Rectal smooth muscle tissue (tissue), 1 donor: ENCODE data around the gene CNKSR2.

Source experiments
- H3K27ac ChIP-seq: one replicate; pipeline ENCODE4 v1.7.0; 2013; ENCODE audit warnings: low read depth, low read length, inconsistent platforms
- H3K27me3 ChIP-seq: one replicate; pipeline ENCODE4 v1.7.0; 2013; ENCODE audit warnings: low read length; ENCODE audit not compliant: control insufficient read depth, insufficient read depth
- H3K36me3 ChIP-seq: one replicate; pipeline ENCODE4 v1.7.0; 2013; ENCODE audit warnings: low read length; ENCODE audit not compliant: control insufficient read depth, insufficient read depth
- H3K4me1 ChIP-seq: one replicate; pipeline ENCODE4 v1.7.0; 2013; ENCODE audit warnings: low read length; ENCODE audit not compliant: control insufficient read depth, insufficient read depth
- H3K4me3 ChIP-seq: one replicate; pipeline ENCODE4 v1.7.0; 2013; ENCODE audit warnings: low read length
- H3K9ac ChIP-seq: one replicate; pipeline ENCODE4 v1.7.0; 2013; ENCODE audit warnings: low read length

CNKSR2 gene

GRCh38 chrX:21384178-21384577 lies 10.0 kb downstream of the CNKSR2 start:
- Histone ChIP-seq H3K27me3 (no peaks in the 10 kb centered on the region), H3K27ac (no peak overlapping the region), H3K4me3 (no peak overlapping the region), H3K36me3 (no peaks in the 10 kb centered on the region), H3K4me1 (no peaks in the 10 kb centered on the region), H3K9ac (no peak overlapping the region)

- no peaks in the 10 kb centered on the region for H3K4me1 ChIP-seq
- no peak overlapping the region for H3K27ac ChIP-seq
- no peak overlapping the region for H3K4me3 ChIP-seq
- H3K27me3 ChIP-seq: no peaks in the 10 kb centered on the region
- no peak overlapping the region for H3K9ac ChIP-seq
- no peaks in the 10 kb centered on the region for H3K36me3 ChIP-seq
Measured at GRCh38 chrX:21394792-21395191, 20.6 kb downstream of the CNKSR2 start.

- H3K4me1 ChIP-seq: no peaks in the 10 kb centered on the region
- no peak overlapping the region for H3K4me3 ChIP-seq
- no peak overlapping the region for H3K9ac ChIP-seq
- H3K27ac ChIP-seq: no peak overlapping the region
- H3K27me3 ChIP-seq: no peaks in the 10 kb centered on the region
- no peaks in the 10 kb centered on the region for H3K36me3 ChIP-seq
Measured at GRCh38 chrX:21398426-21398825, 24.2 kb downstream of the CNKSR2 start.

- Histone ChIP-seq H3K9ac (no peak overlapping the region), H3K27me3 (no peaks in the 10 kb centered on the region), H3K27ac (no peak overlapping the region), H3K4me1 (no peaks in the 10 kb centered on the region), H3K36me3 (no peaks in the 10 kb centered on the region), H3K4me3 (no peak overlapping the region)
Measured at GRCh38 chrX:21400408-21401121, 26.3 kb downstream of the CNKSR2 start.

GRCh38 chrX:21408307-21408706 lies 34.1 kb downstream of the CNKSR2 start:
- H3K27me3 ChIP-seq: no peaks in the 10 kb centered on the region
- H3K27ac ChIP-seq: no peak overlapping the region
- no peak overlapping the region for H3K9ac ChIP-seq
- no peaks in the 10 kb centered on the region for H3K4me1 ChIP-seq
- H3K36me3 ChIP-seq: no peaks in the 10 kb centered on the region
- H3K4me3 ChIP-seq: no peak overlapping the region

GRCh38 chrX:21408788-21409187 lies 34.6 kb downstream of the CNKSR2 start:
- no peaks in the 10 kb centered on the region for H3K27me3 ChIP-seq
- no peak overlapping the region for H3K27ac ChIP-seq
- H3K4me3 ChIP-seq: no peak overlapping the region
- H3K36me3 ChIP-seq: no peaks in the 10 kb centered on the region
- no peaks in the 10 kb centered on the region for H3K4me1 ChIP-seq
- H3K9ac ChIP-seq: no peak overlapping the region

- Histone ChIP-seq H3K4me3 (no peak overlapping the region), H3K27me3 (no peaks in the 10 kb centered on the region), H3K4me1 (no peaks in the 10 kb centered on the region), H3K9ac (no peak overlapping the region), H3K27ac (no peak overlapping the region), H3K36me3 (no peaks in the 10 kb centered on the region)
Measured at GRCh38 chrX:21412029-21412428, 37.8 kb downstream of the CNKSR2 start.

GRCh38 chrX:21412883-21413282 lies 38.7 kb downstream of the CNKSR2 start:
- Histone ChIP-seq H3K36me3 (no peaks in the 10 kb centered on the region), H3K9ac (no peak overlapping the region), H3K4me1 (no peaks in the 10 kb centered on the region), H3K4me3 (no peak overlapping the region), H3K27ac (no peak overlapping the region), H3K27me3 (no peaks in the 10 kb centered on the region)

- H3K9ac ChIP-seq: no peak overlapping the region
- H3K27ac ChIP-seq: no peak overlapping the region
- H3K27me3 ChIP-seq: no peaks in the 10 kb centered on the region
- no peaks in the 10 kb centered on the region for H3K4me1 ChIP-seq
- no peaks in the 10 kb centered on the region for H3K36me3 ChIP-seq
- H3K4me3 ChIP-seq: no peak overlapping the region
Measured at GRCh38 chrX:21427086-21427485, 52.9 kb downstream of the CNKSR2 start.

GRCh38 chrX:21437036-21437435 lies 62.8 kb downstream of the CNKSR2 start:
- H3K27me3 ChIP-seq: no peaks in the 10 kb centered on the region
- no peaks in the 10 kb centered on the region for H3K4me1 ChIP-seq
- no peak overlapping the region for H3K4me3 ChIP-seq
- no peak overlapping the region for H3K27ac ChIP-seq
- no peak overlapping the region for H3K9ac ChIP-seq
- no peaks in the 10 kb centered on the region for H3K36me3 ChIP-seq

GRCh38 chrX:21438792-21439191 lies 64.6 kb downstream of the CNKSR2 start:
- H3K4me3 ChIP-seq: no peak overlapping the region

GRCh38 chrX:21440911-21441310 lies 66.7 kb downstream of the CNKSR2 start:
- Histone ChIP-seq H3K9ac (no peak overlapping the region), H3K27me3 (no peaks in the 10 kb centered on the region), H3K4me1 (no peaks in the 10 kb centered on the region), H3K27ac (no peak overlapping the region), H3K36me3 (no peaks in the 10 kb centered on the region), H3K4me3 (no peak overlapping the region)

More at GRCh38 chrX:21438792-21439191, 64.6 kb downstream of the CNKSR2 start:
- no peaks in the 10 kb centered on the region for H3K27me3 ChIP-seq
- H3K4me1 ChIP-seq: no peaks in the 10 kb centered on the region
- H3K9ac ChIP-seq: no peak overlapping the region
- no peaks in the 10 kb centered on the region for H3K36me3 ChIP-seq
- no peak overlapping the region for H3K27ac ChIP-seq

GRCh38 chrX:21457718-21458117 lies 83.5 kb downstream of the CNKSR2 start:
- no peaks in the 10 kb centered on the region for H3K4me1 ChIP-seq
- H3K36me3 ChIP-seq: no peaks in the 10 kb centered on the region
- H3K27me3 ChIP-seq: no peaks in the 10 kb centered on the region
- H3K9ac ChIP-seq: no peak overlapping the region
- H3K27ac ChIP-seq: no peak overlapping the region
- no peak overlapping the region for H3K4me3 ChIP-seq
